ENCODE results near the gene ZNF397.
"Not testable (repeated sequence)": the region's sequence is repeated elsewhere in the genome, so short reads cannot be mapped to it uniquely, and the experiment has no call there.

The ZNF397 gene

GRCh38 chr18:35203067-35203466 is 37.8 kb upstream of the ZNF397 start:
- no peak overlapping the region for H3K4me3 ChIP-seq (ENCODE audit: low read depth, low read length)
- TF ChIP-seq CTCF (IDR thresholded peaks at IDR 0.05; ENCODE audit: low read depth, low read length): no peak
- no peaks in the 10 kb centered on the region for H3K36me3 ChIP-seq
- no peaks in the 10 kb centered on the region for H3K27me3 ChIP-seq
- no peaks in the 10 kb centered on the region for H3K9me3 ChIP-seq
- DNase-seq: no peak
- H3K4me1 ChIP-seq: no peaks in the 10 kb centered on the region

GRCh38 chr18:35205199-35205712 is 35.6 kb upstream of the ZNF397 start:
- H3K9me3 ChIP-seq: no peaks in the 10 kb centered on the region
- no peak for TF ChIP-seq CTCF (IDR thresholded peaks at IDR 0.05; ENCODE audit: low read depth, low read length)
- H3K36me3 ChIP-seq: no peaks in the 10 kb centered on the region
- no peak for DNase-seq
- no peaks in the 10 kb centered on the region for H3K4me1 ChIP-seq
- no peak overlapping the region for H3K4me3 ChIP-seq (ENCODE audit: low read depth, low read length)
- H3K27me3 ChIP-seq: no peaks in the 10 kb centered on the region

GRCh38 chr18:35205746-35206458 is 34.9 kb upstream of the ZNF397 start:
- not testable (repeated sequence) for H3K4me3 ChIP-seq (ENCODE audit: low read depth, low read length); H3K4me1 ChIP-seq; H3K9me3 ChIP-seq; H3K27me3 ChIP-seq; H3K36me3 ChIP-seq; DNase-seq

DNA sequence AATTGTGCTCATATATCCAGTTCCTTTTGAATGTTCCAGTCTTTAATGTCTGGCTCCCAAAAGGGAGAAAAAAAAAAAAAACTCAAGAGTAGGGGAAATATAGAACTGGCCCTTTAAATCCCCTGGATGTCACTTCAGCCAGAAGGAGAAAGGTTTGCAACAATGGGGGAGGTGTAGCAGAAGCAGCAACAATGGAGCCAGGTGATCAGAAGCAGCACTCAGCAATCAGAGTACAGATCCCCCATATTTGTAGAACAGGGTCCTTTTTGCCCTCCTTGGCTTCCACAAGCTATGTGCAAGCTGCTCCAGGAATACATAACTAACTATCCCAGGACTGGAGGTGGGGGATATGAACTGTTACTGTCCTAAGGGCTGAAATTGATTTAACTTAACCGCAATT is 25.8 kb upstream of the ZNF397 start:
- Histone ChIP-seq H3K27me3 (no peaks in the 10 kb centered on the region), H3K4me3 (ENCODE audit: low read depth, low read length) (no peak overlapping the region), H3K36me3 (no peaks in the 10 kb centered on the region), H3K9me3 (no peaks in the 10 kb centered on the region), H3K4me1 (no peaks in the 10 kb centered on the region)
- DNase-seq: no peak
- no peak for TF ChIP-seq CTCF (IDR thresholded peaks at IDR 0.05; ENCODE audit: low read depth, low read length)

GRCh38 chr18:35216611-35217010 is 24.2 kb upstream of the ZNF397 start:
- not testable (repeated sequence) for H3K9me3 ChIP-seq; H3K4me1 ChIP-seq; H3K4me3 ChIP-seq (ENCODE audit: low read depth, low read length); H3K36me3 ChIP-seq; H3K27me3 ChIP-seq; DNase-seq

- not testable (repeated sequence) for H3K36me3 ChIP-seq; H3K27me3 ChIP-seq; H3K4me3 ChIP-seq (ENCODE audit: low read depth, low read length); H3K9me3 ChIP-seq; DNase-seq; H3K4me1 ChIP-seq
Observed at GRCh38 chr18:35219331-35219730, 21.5 kb upstream of the ZNF397 start.

- no peak for TF ChIP-seq CTCF (IDR thresholded peaks at IDR 0.05; ENCODE audit: low read depth, low read length)
- Histone ChIP-seq H3K4me1 (no peaks in the 10 kb centered on the region), H3K4me3 (ENCODE audit: low read depth, low read length) (no peak overlapping the region), H3K36me3 (no peaks in the 10 kb centered on the region), H3K9me3 (no peaks in the 10 kb centered on the region), H3K27me3 (no peaks in the 10 kb centered on the region)
- no peak for DNase-seq
Observed at GRCh38 chr18:35220424-35220823, 20.4 kb upstream of the ZNF397 start.

GRCh38 chr18:35223797-35224196 is 17.0 kb upstream of the ZNF397 start:
- DNase-seq: no peak
- H3K4me1 ChIP-seq: no peaks in the 10 kb centered on the region
- TF ChIP-seq CTCF (IDR thresholded peaks at IDR 0.05; ENCODE audit: low read depth, low read length): no peak
- no peaks in the 10 kb centered on the region for H3K9me3 ChIP-seq
- H3K36me3 ChIP-seq: no peaks in the 10 kb centered on the region
- no peaks in the 10 kb centered on the region for H3K27me3 ChIP-seq
- H3K4me3 ChIP-seq (ENCODE audit: low read depth, low read length): no peak overlapping the region
